H1 (cell line): Measurements from ENCODE around the gene MTIF3. TPM values are rescaled to one million over a fixed set of nuclear protein-coding genes. Genes with fewer than 3 reads are reported as not detected.

Experiments
- CTCF ChIA-PET: fragments of 300-600 bp; sonication (Branson Sonifier 250); formaldehyde crosslinking; loops from one replicate; lab custom pipeline; 2021; ENCODE audit not compliant: partially characterized antibody; lab: Charles Lee
- POLR2A ChIA-PET: fragments of 300-600 bp; sonication (Branson Sonifier 250); formaldehyde crosslinking; loops from one replicate; lab custom pipeline; 2021; ENCODE audit warnings: inconsistent platforms; ENCODE audit not compliant: partially characterized antibody; lab: Charles Lee
- DNase-seq, 2 experiments: peaks; one replicate each; pipeline versions ENCODE4 v3.0.0 to v3.0.0-alpha.2; 2010 to 2022; ENCODE audit warnings: low spot score in 2 of 2, low read depth in 1 of 2, mixed read lengths in 1 of 2
- FAIRE-seq: peaks from 2 replicates; lab custom pipeline; 2011; peaks lifted over from hg19 to GRCh38; lab: Jason Lieb, UNC
- H2AFZ ChIP-seq: 2 replicates; pipeline ENCODE4 v1.8.1; 2012; ENCODE audit warnings: low read length, inconsistent platforms
- H2AK5ac ChIP-seq: 2 replicates; pipeline ENCODE4 v1.6.1; 2013; ENCODE audit warnings: low read depth, low read length
- H2BK120ac ChIP-seq: replicated peaks from 2 replicates; pipeline ENCODE3; 2013; ENCODE audit warnings: low read depth, low read length, inconsistent platforms
- H2BK12ac ChIP-seq: 2 replicates; pipeline ENCODE4 v1.6.1; 2013; ENCODE audit warnings: low read depth, low read length
- H2BK15ac ChIP-seq: 2 replicates; pipeline ENCODE4 v1.6.1; 2013; ENCODE audit warnings: low read length
- H2BK20ac ChIP-seq: 2 replicates; pipeline ENCODE4 v1.6.1; 2013; ENCODE audit warnings: low read length
- H2BK5ac ChIP-seq: 2 replicates; pipeline ENCODE4 v1.6.1; 2013; ENCODE audit warnings: low read depth, low read length
- H3K14ac ChIP-seq: 2 replicates; pipeline ENCODE4 v1.6.1; 2013; ENCODE audit warnings: inconsistent platforms; ENCODE audit not compliant: insufficient read length
- H3K18ac ChIP-seq: 2 replicates; pipeline ENCODE4 v1.6.1; 2013; ENCODE audit warnings: low read length; ENCODE audit errors: extremely low read depth
- H3K23ac ChIP-seq: 2 replicates; pipeline ENCODE4 v1.6.1; 2013; ENCODE audit warnings: inconsistent platforms; ENCODE audit not compliant: insufficient read length
- H3K23me2 ChIP-seq: 2 replicates; pipeline ENCODE4 v1.6.1; 2013; ENCODE audit warnings: low read depth, low read length
- H3K27ac ChIP-seq: 2 replicates; pipeline ENCODE4 v1.6.1; 2011; ENCODE audit warnings: low read depth, low read length, inconsistent platforms
- H3K27me3 ChIP-seq, 4 experiments: replicated peaks in 1 of 4; 1 replicate in 1 of 4; 2 replicates in 3 of 4; pipeline versions ENCODE4 v1.6.1 to v1.8.1; 2011 to 2013; ENCODE audit warnings: low read length in 3 of 4, mild to moderate bottlenecking in 3 of 4, inconsistent platforms in 2 of 4, mixed read lengths in 2 of 4, moderate library complexity in 1 of 4; ENCODE audit not compliant: control insufficient read depth in 3 of 4, insufficient read depth in 3 of 4; ENCODE audit errors: extremely low read depth in 1 of 4
- H3K36me3 ChIP-seq, 4 experiments: 2 replicates each; pipeline versions ENCODE4 v1.6.1 to v1.8.1; 2011 to 2013; ENCODE audit warnings: mild to moderate bottlenecking in 4 of 4, low read length in 3 of 4, moderate library complexity in 2 of 4, control low read depth in 1 of 4, inconsistent platforms in 1 of 4; ENCODE audit not compliant: insufficient read depth in 4 of 4, control insufficient read depth in 2 of 4
- H3K4ac ChIP-seq: replicated peaks from 2 replicates; pipeline ENCODE3; 2013; ENCODE audit warnings: low read length, low read depth, mixed read lengths, inconsistent platforms; ENCODE audit not compliant: insufficient read length
- H3K4me1 ChIP-seq, 4 experiments: replicated peaks in 1 of 4; 1 replicate in 1 of 4; 2 replicates in 3 of 4; pipeline versions ENCODE4 v1.6.1 to v1.8.1; 2011 to 2013; ENCODE audit warnings: low read length in 3 of 4, inconsistent platforms in 2 of 4, mixed read lengths in 1 of 4; ENCODE audit not compliant: insufficient read depth in 4 of 4, control insufficient read depth in 3 of 4
- H3K4me2 ChIP-seq, 2 experiments: 2 replicates each; pipeline versions ENCODE4 v1.6.1 to v1.8.1; 2011 to 2013; ENCODE audit warnings: low read depth in 2 of 2, low read length in 2 of 2, control low read depth in 1 of 2, inconsistent platforms in 1 of 2, mild to moderate bottlenecking in 1 of 2; ENCODE audit not compliant: insufficient read depth in 1 of 2
- H3K4me3 ChIP-seq, 4 experiments: fragments of 200-600, 300-600 bp in 1 of 4; sonication (generic), shearing (Covaris generic), sonication (Bioruptor Twin) in 1 of 4; 2 replicates each; pipeline versions ENCODE4 v1.5.1 to v1.8.1; 2011 to 2016; ENCODE audit warnings: low read length in 4 of 4, low read depth in 3 of 4, control low read depth in 2 of 4, inconsistent platforms in 2 of 4, mild to moderate bottlenecking in 2 of 4, mixed read lengths in 1 of 4, moderate library complexity in 1 of 4; ENCODE audit not compliant: insufficient read depth in 2 of 4; ENCODE audit errors: extremely low read depth in 1 of 4
- H3K56ac ChIP-seq: replicated peaks from 2 replicates; pipeline ENCODE3; 2013; ENCODE audit warnings: low read depth, mild to moderate bottlenecking, mixed read lengths, low read length, inconsistent platforms; ENCODE audit not compliant: insufficient read length
- H3K79me1 ChIP-seq: 2 replicates; pipeline ENCODE4 v1.6.1; 2013; ENCODE audit warnings: low read depth, low read length, control low read depth
- H3K79me2 ChIP-seq, 2 experiments: 2 replicates each; pipeline versions ENCODE4 v1.6.1 to v1.8.1; 2012 to 2013; ENCODE audit warnings: low read length in 2 of 2, mild to moderate bottlenecking in 2 of 2, inconsistent platforms in 1 of 2; ENCODE audit not compliant: insufficient read depth in 2 of 2, control insufficient read depth in 1 of 2
- H3K9ac ChIP-seq, 4 experiments: replicated peaks in 1 of 4; 1 replicate in 1 of 4; 2 replicates in 3 of 4; pipeline versions ENCODE4 v1.6.1 to v1.8.1; 2011 to 2013; ENCODE audit warnings: low read depth in 3 of 4, low read length in 3 of 4, control low read depth in 2 of 4, mild to moderate bottlenecking in 2 of 4, moderate library complexity in 2 of 4, inconsistent platforms in 1 of 4; ENCODE audit errors: extremely low read depth in 1 of 4
- H3K9me3 ChIP-seq, 2 experiments: 2 replicates each; pipeline versions ENCODE4 v1.6.1 to v1.8.1; 2012 to 2013; ENCODE audit warnings: mild to moderate bottlenecking in 2 of 2, moderate library complexity in 2 of 2, control low read depth in 1 of 2, inconsistent platforms in 1 of 2, low read depth in 1 of 2, low read length in 1 of 2, mixed read lengths in 1 of 2; ENCODE audit not compliant: insufficient read depth in 2 of 2
- H4K20me1 ChIP-seq, 2 experiments: replicated peaks in 1 of 2; 2 replicates each; pipeline versions ENCODE3 to v1.8.1; 2011 to 2013; ENCODE audit warnings: inconsistent platforms in 2 of 2, low read length in 2 of 2, mild to moderate bottlenecking in 1 of 2; ENCODE audit not compliant: insufficient read depth in 2 of 2, control insufficient read depth in 1 of 2
- H4K5ac ChIP-seq: 2 replicates; pipeline ENCODE4 v1.6.1; 2013; ENCODE audit warnings: low read length, low read depth, mixed read lengths, inconsistent platforms; ENCODE audit not compliant: insufficient read length
- H4K8ac ChIP-seq: 2 replicates; pipeline ENCODE4 v1.8.0; 2013; ENCODE audit warnings: mild to moderate bottlenecking, moderate library complexity, low read length, inconsistent platforms; ENCODE audit not compliant: insufficient read depth; ENCODE audit errors: extremely low read depth
- H4K91ac ChIP-seq: replicated peaks from 2 replicates; pipeline ENCODE3; 2013; ENCODE audit warnings: low read length, mixed read lengths, inconsistent platforms; ENCODE audit not compliant: insufficient read length
- CBX5 ChIP-seq: fragments of 300-800, 300-1000 bp; sonication (generic); IDR thresholded peaks from 2 replicates; pipeline ENCODE4 v1.7.1; 2016; ENCODE audit warnings: antibody characterized with exemption, low read length, low read depth
- CHD1 ChIP-seq: IDR thresholded peaks from 2 replicates; pipeline ENCODE4 v1.6.1; 2012; ENCODE audit warnings: low read depth, low read length, improper control_type of control experiment
- CREB1 ChIP-seq: IDR thresholded peaks from 2 replicates; pipeline ENCODE4 v1.6.1; 2012; ENCODE audit warnings: inconsistent platforms
- MAX ChIP-seq: IDR thresholded peaks from 2 replicates; pipeline ENCODE4 v1.6.1; 2012; ENCODE audit warnings: inconsistent platforms
- POLR2AphosphoS5 ChIP-seq: IDR thresholded peaks from 2 replicates; pipeline ENCODE4 v1.6.1; 2011; ENCODE audit warnings: low read depth, low read length
- RAD21 ChIP-seq, 2 experiments: IDR thresholded peaks in 1 of 2; conservative IDR thresholded peaks in 1 of 2; 2 replicates each; pipeline ENCODE4 v1.6.1; 2011; ENCODE audit warnings: low read depth in 2 of 2, low read length in 2 of 2, improper control_type of control experiment in 1 of 2, inconsistent platforms in 1 of 2, mild to moderate bottlenecking in 1 of 2, moderate library complexity in 1 of 2
- RBBP5 ChIP-seq: IDR thresholded peaks from 2 replicates; pipeline ENCODE4 v1.7.1; 2012; ENCODE audit warnings: low read depth, mild to moderate bottlenecking, inconsistent platforms, low read length, moderate library complexity, borderline replicate concordance
- SP2 ChIP-seq: IDR thresholded peaks from 2 replicates; pipeline ENCODE4 v1.6.1; 2012; ENCODE audit warnings: mild to moderate bottlenecking, low read length, inconsistent platforms
- TCF12 ChIP-seq: IDR thresholded peaks from 2 replicates; pipeline ENCODE4 v1.6.1; 2011; ENCODE audit warnings: low read depth, mild to moderate bottlenecking, low read length
- WGBS, 2 experiments: shearing (Covaris generic) in 1 of 2; methylation state at CpG; one replicate each; pipeline versions ENCODE4 v1.1.6 to v1.1.7; 2013 to 2015; ENCODE audit warnings: low lambda C conversion rate in 2 of 2, mixed read lengths in 2 of 2, inconsistent platforms in 1 of 2, low coverage in 1 of 2, missing lambda C conversion rate in 1 of 2; ENCODE audit not compliant: insufficient replicate concordance in 2 of 2, insufficient coverage in 1 of 2, insufficient read length in 1 of 2; ENCODE audit errors: extremely low coverage in 1 of 2, missing lambda C conversion rate in 1 of 2; 5-methylcytosine and 5-hydroxymethylcytosine counted together
- polyA plus RNA-seq, 7 experiments: library from polyadenylated mRNA; depleted of rRNA in 3 of 7; stranded (reverse) in 5 of 7; unstranded in 2 of 7; fragments of >200 nt in 5 of 7; fragments of 200-250 nt in 2 of 7; gene quantifications; 1 replicate in 5 of 7; 2 replicates in 1 of 7; 4 replicates in 1 of 7; pipeline versions ENCODE4 v1.2.1 to v1.2.3, GENCODE V29; 2011 to 2013; ENCODE audit warnings: missing spikeins in 2 of 7, mixed read lengths in 2 of 7
- total RNA-seq: library from RNA; stranded (reverse); fragmentation: NEBNext Ultra II Directional; extraction: Animal tissue kit (Norgen Biotek cat#: 25700); gene quantifications from 2 replicates; pipeline ENCODE4 v1.2.1, GENCODE V29; 2021
- TF ChIP-seq, protein P1 (sequence below): IDR thresholded peaks from 2 replicates; pipeline ENCODE4 v1.6.1; 2011; ENCODE audit warnings: low read depth, mild to moderate bottlenecking, low read length; ENCODE audit not compliant: insufficient read depth

MTIF3 gene
- total and polyA plus RNA-seq, 2 of the 8 experiments (the other 6 are each of a cell fraction or from before 2014, with no cell fraction given) = 29.4 to 36.4 TPM

- Histone ChIP-seq H3K4ac (no peak overlapping the region), H3K79me2 (peaks cover 0 to 26% of the 10 kb centered on the region in 2 experiments; a peak in 2 of 4 replicates), H3K27ac (no peak overlapping the region), H3K27me3 (peaks cover 0 to 5% (median 3%) of the 10 kb centered on the region in 4 experiments; a peak in 2 of 7 replicates), H2AFZ (no peak overlapping the region; the same call in 1 of the 2 replicates), H3K4me2 (peak overlapping the region; percentile 97 to 99), H3K4me3 (peak overlapping the region; percentile 68 to 78 (median 71)), H2BK15ac (no peak overlapping the region; the same call in 1 of the 2 replicates), H4K8ac (no peak overlapping the region), H3K14ac (no peak overlapping the region), H3K23ac (no peak overlapping the region), H3K36me3 (peaks cover 4 to 31% (median 19%) of the 10 kb centered on the region in 4 experiments), H3K4me1 (peaks cover 0 to 17% (median 9%) of the 10 kb centered on the region in 4 experiments; a peak in 5 of 7 replicates), H4K91ac (no peak overlapping the region), H3K79me1 (peaks cover 13% of the 10 kb centered on the region), H3K23me2 (peaks cover 13% of the 10 kb centered on the region), H3K18ac (no peak overlapping the region; the same call in 1 of the 2 replicates), H4K5ac (no peak overlapping the region), H2AK5ac (no peak overlapping the region), H4K20me1 (peaks cover 0 to 3% of the 10 kb centered on the region in 2 experiments), H2BK20ac (no peak overlapping the region), H3K56ac (no peak overlapping the region), H2BK120ac (no peak overlapping the region), H2BK12ac (no peak overlapping the region), H2BK5ac (peak overlapping the region; percentile 9; the same call in 1 of the 2 replicates), H3K9me3 (no peaks in the 10 kb centered on the region), H3K9ac (peak overlapping the region in 3 of 4 experiments; percentile 35 to 62 (median 52); a peak in 6 of 7 replicates)
- FAIRE-seq = no peak
- peak in 1 of 2 experiments; percentile 47 for DNase-seq
- 57% methylated on average over 13 of the region's 13 CpGs; no CpG with 5 or more reads in 1 of the 2 experiments for WGBS, 2 experiments
- ChIA-PET POLR2A (interaction anchor here (0.5 to 2.1 kb wide), 8 partner anchors 9 to 547 kb away, joined by 3 to 9 read pairs (median 4); partner anchors contain the start of gene MTIF3), CTCF (interaction anchor here (0.8 to 4.1 kb wide), 17 partner anchors 11 to 478 kb away, joined by 3 to 38 read pairs (median 7); no protein-coding TSS in a partner anchor)
- TF ChIP-seq CREB1 = no peak
- no peak for TF ChIP-seq MAX
- TF ChIP-seq, protein P1, sequence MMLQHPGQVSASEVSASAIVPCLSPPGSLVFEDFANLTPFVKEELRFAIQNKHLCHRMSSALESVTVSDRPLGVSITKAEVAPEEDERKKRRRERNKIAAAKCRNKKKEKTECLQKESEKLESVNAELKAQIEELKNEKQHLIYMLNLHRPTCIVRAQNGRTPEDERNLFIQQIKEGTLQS = no peak
- TF ChIP-seq CBX5 = no peak
- no peak for TF ChIP-seq RAD21 (IDR thresholded peaks at IDR 0.05 in 1 of 2, conservative IDR thresholded peaks at IDR 0.05 in 1 of 2; ENCODE audit: low read depth in 2 of 2, low read length in 2 of 2)
- no peak for TF ChIP-seq TCF12
- TF ChIP-seq SP2 = no peak
- TF ChIP-seq POLR2AphosphoS5 = no peak
- TF ChIP-seq RBBP5 = no peak
- no peak for TF ChIP-seq CHD1
These were observed 25.0 kb downstream of the MTIF3 start for GRCh38 chr13:27425158-27425917.
